Natural killer cell treated with Interleukin-12 subunit alpha and Interleukin-12 subunit beta and Interleukin-15 and Interleukin-18, amount 100 ng/mL, for 72 hours (primary cell): Measurements from ENCODE around the gene ELK3. TPM values are rescaled to one million over a fixed set of nuclear protein-coding genes. Genes with fewer than 3 reads are reported as not detected.
A peak's percentile ranks its signal among the peaks of the same experiment; 100 is the strongest.

Source experiments
- ATAC-seq, 2 donors: fragments of 150-1000 bp; cut with Tn5 transposase in 1 of 2; sonication (Bioruptor Pico), chemical (Tn5 transposase) in 1 of 2; 2 replicates each; pipeline ENCODE4 v1.10.0; 2021
- DNase-seq: peaks from one replicate; pipeline ENCODE4 v3.0.0; 2022; ENCODE audit warnings: low spot score
- H3K27ac Mint-ChIP-seq, 2 donors: 1 replicate in 1 of 2; 2 replicates in 1 of 2; pipeline ENCODE4 v1.8.0; 2022; ENCODE audit warnings: mixed read lengths in 2 of 2, mild to moderate bottlenecking in 1 of 2, moderate library complexity in 1 of 2
- H3K27me3 Mint-ChIP-seq, 2 donors: 1 replicate in 1 of 2; 2 replicates in 1 of 2; pipeline ENCODE4 v1.8.0; 2022; ENCODE audit warnings: mixed read lengths in 2 of 2
- H3K36me3 Mint-ChIP-seq: one replicate; pipeline ENCODE4 v1.8.0; 2022; ENCODE audit warnings: mixed read lengths
- H3K4me1 Mint-ChIP-seq, 2 donors: 1 replicate in 1 of 2; 2 replicates in 1 of 2; pipeline ENCODE4 v1.8.0; 2022; ENCODE audit warnings: low read depth in 2 of 2, mixed read lengths in 2 of 2, mild to moderate bottlenecking in 1 of 2
- H3K4me3 Mint-ChIP-seq: one replicate; pipeline ENCODE4 v1.8.0; 2022; ENCODE audit warnings: mixed read lengths
- H3K9me3 Mint-ChIP-seq: 2 replicates; pipeline ENCODE4 v1.8.0; 2022; ENCODE audit warnings: mixed read lengths
- total RNA-seq, 2 donors: library from RNA; stranded (reverse); gene quantifications; one replicate each; pipeline ENCODE4 v1.2.3, GENCODE V29; 2022

Gene ELK3
- total RNA-seq, 2 donors from 2014 or later: 16.0 to 21.6 TPM

GRCh38 chr12:96170762-96171161 is 23.4 kb upstream of the ELK3 start:
- Mint-ChIP-seq H3K4me3 (no peak overlapping the region), H3K4me1 (no peaks in the 10 kb centered on the region)
- DNase-seq: no peak

GRCh38 chr12:96171905-96172304 is 22.3 kb upstream of the ELK3 start:
- Mint-ChIP-seq H3K4me1 (peaks cover 4 to 7% of the 10 kb centered on the region in 2 donors), H3K27me3 (peaks cover 15 to 19% of the 10 kb centered on the region in 2 donors), H3K4me3 (no peak overlapping the region), H3K9me3 (no peaks in the 10 kb centered on the region), H3K36me3 (peaks cover 11% of the 10 kb centered on the region), H3K27ac (no peak overlapping the region)
- ATAC-seq (no peak), DNase-seq (no peak)

More at GRCh38 chr12:96170762-96171161, 23.4 kb upstream of the ELK3 start:
- Mint-ChIP-seq H3K36me3 (peaks cover 6% of the 10 kb centered on the region), H3K27me3 (peaks cover 15 to 19% of the 10 kb centered on the region in 2 donors), H3K9me3 (no peaks in the 10 kb centered on the region), H3K27ac (peak overlapping the region in 1 of 2 donors; percentile 7)
- ATAC-seq: no peak

GRCh38 chr12:96172981-96173380 is 21.2 kb upstream of the ELK3 start:
- no peak for ATAC-seq
- Mint-ChIP-seq H3K4me3 (no peak overlapping the region), H3K27ac (peak overlapping the region in 1 of 2 donors; percentile 5), H3K36me3 (peaks cover 11% of the 10 kb centered on the region), H3K4me1 (peaks cover 8 to 12% of the 10 kb centered on the region in 2 donors), H3K9me3 (no peaks in the 10 kb centered on the region), H3K27me3 (peaks cover 15 to 19% of the 10 kb centered on the region in 2 donors)
- no peak for DNase-seq

GRCh38 chr12:96176575-96176974 is 17.6 kb upstream of the ELK3 start:
- peak overlapping the region; percentile 63 to 82 for H3K27ac Mint-ChIP-seq
- peaks cover 12 to 15% of the 10 kb centered on the region in 2 donors for H3K27me3 Mint-ChIP-seq
- H3K4me3 Mint-ChIP-seq: peak overlapping the region; percentile 44
- ATAC-seq (no peak), DNase-seq (no peak)
- H3K36me3 Mint-ChIP-seq: peaks cover 11% of the 10 kb centered on the region
- peaks cover 8 to 12% of the 10 kb centered on the region in 2 donors for H3K4me1 Mint-ChIP-seq
- H3K9me3 Mint-ChIP-seq: peaks cover 3% of the 10 kb centered on the region

GRCh38 chr12:96177013-96177412 is 17.2 kb upstream of the ELK3 start:
- peaks cover 11% of the 10 kb centered on the region for H3K36me3 Mint-ChIP-seq
- DNase-seq (no peak), ATAC-seq (peak; percentile 95 to 98)
- peaks cover 9 to 13% of the 10 kb centered on the region in 2 donors for H3K27me3 Mint-ChIP-seq
- peak overlapping the region; percentile 44 for H3K4me3 Mint-ChIP-seq
- H3K27ac Mint-ChIP-seq: peak overlapping the region; percentile 63 to 82
- H3K9me3 Mint-ChIP-seq: peaks cover 3% of the 10 kb centered on the region
- H3K4me1 Mint-ChIP-seq: peaks cover 8 to 12% of the 10 kb centered on the region in 2 donors

GRCh38 chr12:96183734-96184370 is 10.3 kb upstream of the ELK3 start:
- H3K4me3 Mint-ChIP-seq: no peak overlapping the region
- H3K27ac Mint-ChIP-seq: no peak overlapping the region
- peaks cover 3% of the 10 kb centered on the region for H3K9me3 Mint-ChIP-seq
- H3K36me3 Mint-ChIP-seq: peaks cover 5% of the 10 kb centered on the region
- no peak for DNase-seq
- peaks cover 0 to 3% of the 10 kb centered on the region in 2 donors for H3K27me3 Mint-ChIP-seq
- no peak for ATAC-seq
- peaks cover 10 to 13% of the 10 kb centered on the region in 2 donors for H3K4me1 Mint-ChIP-seq

GRCh38 chr12:96185914-96186313 is 8.3 kb upstream of the ELK3 start:
- Mint-ChIP-seq H3K4me1 (peaks cover 15 to 16% of the 10 kb centered on the region in 2 donors), H3K27ac (no peak overlapping the region), H3K4me3 (no peak overlapping the region), H3K27me3 (peaks cover 0 to 3% of the 10 kb centered on the region in 2 donors), H3K9me3 (peaks cover under 1% of the 10 kb centered on the region), H3K36me3 (peaks cover 5% of the 10 kb centered on the region)
- ATAC-seq (no peak), DNase-seq (no peak)

- Mint-ChIP-seq H3K27ac (peak overlapping the region; percentile 10 to 26), H3K9me3 (no peaks in the 10 kb centered on the region), H3K4me1 (peaks cover 15 to 16% of the 10 kb centered on the region in 2 donors), H3K36me3 (peaks cover 5% of the 10 kb centered on the region), H3K4me3 (peak overlapping the region; percentile 24), H3K27me3 (peaks cover 0 to 3% of the 10 kb centered on the region in 2 donors)
- no peak for DNase-seq
- no peak for ATAC-seq
Observed at GRCh38 chr12:96186607-96187301, 7.4 kb upstream of the ELK3 start.

GRCh38 chr12:96187956-96188355 is 6.2 kb upstream of the ELK3 start:
- H3K27me3 Mint-ChIP-seq: peaks cover 0 to 3% of the 10 kb centered on the region in 2 donors
- H3K4me1 Mint-ChIP-seq: peaks cover 11 to 15% of the 10 kb centered on the region in 2 donors
- ATAC-seq (no peak), DNase-seq (no peak)
- H3K36me3 Mint-ChIP-seq: peaks cover 5% of the 10 kb centered on the region
- H3K4me3 Mint-ChIP-seq: no peak overlapping the region
- no peaks in the 10 kb centered on the region for H3K9me3 Mint-ChIP-seq
- no peak overlapping the region for H3K27ac Mint-ChIP-seq

GRCh38 chr12:96189781-96190180 is 4.4 kb upstream of the ELK3 start:
- Mint-ChIP-seq H3K27ac (no peak overlapping the region), H3K4me1 (peaks cover 14 to 15% of the 10 kb centered on the region in 2 donors), H3K9me3 (no peaks in the 10 kb centered on the region), H3K36me3 (peaks cover 11% of the 10 kb centered on the region), H3K4me3 (no peak overlapping the region), H3K27me3 (peaks cover 0 to 3% of the 10 kb centered on the region in 2 donors)
- DNase-seq (no peak), ATAC-seq (no peak)

- peaks cover 0 to 3% of the 10 kb centered on the region in 2 donors for H3K27me3 Mint-ChIP-seq
- no peaks in the 10 kb centered on the region for H3K9me3 Mint-ChIP-seq
- DNase-seq (no peak), ATAC-seq (no peak)
- H3K4me1 Mint-ChIP-seq: peaks cover 18 to 19% of the 10 kb centered on the region in 2 donors
- H3K4me3 Mint-ChIP-seq: no peak overlapping the region
- H3K36me3 Mint-ChIP-seq: peaks cover 14% of the 10 kb centered on the region
- no peak overlapping the region for H3K27ac Mint-ChIP-seq
Observed at GRCh38 chr12:96190413-96191108, 3.6 kb upstream of the ELK3 start.

GRCh38 chr12:96192926-96193573 is 1.1 kb upstream of the ELK3 start:
- H3K4me3 Mint-ChIP-seq: peak overlapping the region; percentile 67
- H3K36me3 Mint-ChIP-seq: peaks cover 11% of the 10 kb centered on the region
- DNase-seq (no peak), ATAC-seq (no peak)
- peak overlapping the region in 1 of 2 donors; percentile 92 for H3K27ac Mint-ChIP-seq
- no peaks in the 10 kb centered on the region for H3K9me3 Mint-ChIP-seq
- H3K4me1 Mint-ChIP-seq: peaks cover 23 to 26% of the 10 kb centered on the region in 2 donors
- no peaks in the 10 kb centered on the region for H3K27me3 Mint-ChIP-seq

- no peaks in the 10 kb centered on the region for H3K9me3 Mint-ChIP-seq
- H3K4me3 Mint-ChIP-seq: peak overlapping the region; percentile 95
- peaks cover 38% of the 10 kb centered on the region in 2 donors for H3K4me1 Mint-ChIP-seq
- no peaks in the 10 kb centered on the region for H3K27me3 Mint-ChIP-seq
- ATAC-seq: peak in 1 of 2 donors; percentile 1
- no peak for DNase-seq
- H3K36me3 Mint-ChIP-seq: peaks cover 11% of the 10 kb centered on the region
- H3K27ac Mint-ChIP-seq: peak overlapping the region; percentile 92 to 95
Observed at GRCh38 chr12:96194576-96194889, 358 bp downstream of the ELK3 start.
